GM18520 (cell line): ENCODE measurements around the gene HIGD1C.
"Not testable (repeated sequence)": the region's sequence is repeated elsewhere in the genome, so short reads cannot be mapped to it uniquely, and the experiment has no call there.

Experiments used
- ATAC-seq: cut with Tn5 transposase; IDR thresholded peaks from one replicate; pipeline ENCODE4 v1.9.1; 2021; ENCODE audit not compliant: unreplicated experiment

HIGD1C gene

DNA sequence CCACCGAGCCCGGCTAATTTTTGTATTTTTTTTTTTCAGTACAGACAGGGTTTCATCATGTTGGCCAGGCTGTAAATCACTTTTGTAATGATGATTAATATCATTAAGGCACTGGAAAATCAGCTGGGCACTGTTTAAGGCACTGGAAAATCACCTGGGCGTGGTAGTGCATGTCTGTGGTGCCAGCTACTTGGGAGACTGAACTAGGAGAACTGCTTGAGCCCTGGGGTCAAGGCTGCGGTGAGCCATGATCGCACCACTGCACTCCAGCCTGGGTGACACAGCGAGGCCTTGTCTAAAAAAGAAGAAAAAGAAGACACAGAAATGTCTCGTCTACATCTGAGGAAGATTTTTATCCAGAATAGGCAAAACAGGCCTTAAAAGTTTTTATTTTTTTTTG, 61.1 kb downstream of the HIGD1C start:
- ATAC-seq: no peak

DNA sequence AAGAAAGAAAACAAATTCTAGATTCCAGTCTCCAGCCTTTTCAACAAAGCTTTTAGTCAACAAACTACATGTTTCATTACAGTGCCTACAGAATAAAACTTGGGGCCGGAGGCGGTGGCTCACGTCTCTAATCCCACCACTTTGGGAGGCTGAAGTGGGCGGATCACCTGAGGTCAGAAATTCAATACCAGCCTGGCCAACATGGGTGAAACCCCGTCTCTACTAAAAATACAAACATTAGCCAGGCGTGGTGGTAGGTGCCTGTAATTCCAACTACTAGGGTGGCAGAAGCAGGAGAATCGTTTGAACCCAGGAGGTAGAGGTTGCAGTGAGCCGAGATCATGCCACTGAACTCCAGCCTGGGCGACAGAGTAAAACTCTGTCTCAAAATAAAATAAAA, 62.1 kb downstream of the HIGD1C start:
- not testable (repeated sequence) for ATAC-seq

DNA sequence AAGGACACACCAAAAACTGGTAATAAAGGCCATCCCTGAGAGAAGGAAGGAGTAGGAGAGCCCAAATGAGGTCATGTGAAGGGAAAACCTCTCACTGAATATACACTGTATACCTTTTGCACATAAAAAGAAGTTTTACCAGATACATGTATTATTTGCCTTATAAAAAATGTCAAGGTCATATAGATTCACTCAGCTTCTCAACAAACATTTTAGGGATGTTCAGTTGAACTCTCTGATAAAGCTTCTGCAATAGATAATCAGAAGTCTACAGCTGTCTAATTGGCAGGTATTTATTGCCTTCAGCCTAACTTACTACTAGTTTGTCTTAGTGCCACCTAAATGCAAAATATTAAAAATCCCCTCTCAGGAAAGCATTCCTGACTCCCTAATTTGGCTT, 65.1 kb downstream of the HIGD1C start:
- ATAC-seq: no peak

DNA sequence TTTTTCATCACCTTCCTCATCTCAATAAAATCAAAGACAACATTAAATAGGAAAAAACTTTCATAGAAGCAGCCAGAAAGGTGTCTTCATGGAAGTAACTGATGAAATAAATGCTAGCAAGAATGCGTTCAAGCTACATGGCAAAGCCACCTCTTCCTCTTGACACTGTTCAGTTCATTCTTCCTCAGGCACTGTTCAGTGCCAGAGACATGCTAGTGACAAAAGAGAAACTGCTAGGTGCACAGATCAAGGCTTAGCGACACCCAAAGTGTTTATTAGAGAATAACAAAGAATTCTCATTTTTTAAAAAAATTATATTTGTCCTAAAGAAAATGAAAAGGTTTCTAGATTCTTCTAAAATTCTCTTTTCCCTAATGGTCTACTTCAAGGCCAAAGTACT, 66.6 kb downstream of the HIGD1C start:
- ATAC-seq: no peak

DNA sequence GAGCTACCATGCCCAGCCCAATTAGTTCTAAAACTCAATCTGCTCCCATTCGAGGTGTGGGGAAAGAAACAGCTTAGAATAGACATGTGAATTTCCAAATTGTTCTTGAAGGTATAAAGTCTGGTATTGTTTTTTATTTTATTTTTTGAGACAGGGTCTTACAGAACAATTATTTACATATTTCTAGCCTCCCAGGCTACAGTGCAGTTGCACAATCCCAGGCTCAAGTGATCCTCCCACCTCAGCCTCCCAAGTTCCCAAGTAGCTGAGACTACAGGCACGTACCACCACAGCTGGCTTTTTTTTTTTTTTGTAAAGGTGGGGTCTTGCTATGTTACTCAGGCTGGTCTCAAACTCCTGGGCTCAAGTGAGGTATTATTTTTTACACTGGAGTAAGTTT, 67.6 kb downstream of the HIGD1C start:
- no peak for ATAC-seq
